ENCODE measurements around the gene PTPRG.

The PTPRG gene

GRCh38 chr3:61663356-61664104 is 102.2 kb downstream of the PTPRG start:
- DNase-seq = no peak
- Histone ChIP-seq H3K36me3 (replicated peaks) (no peaks in the 10 kb centered on the region), H3K4me3 (ENCODE audit: low read depth, low read length) (peak overlapping the region; percentile 47), H3K27me3 (replicated peaks) (no peaks in the 10 kb centered on the region), H3K27ac (peak overlapping the region; percentile 42)
- in situ Hi-C loops (cut with HindIII; ENCODE audit: low pct_ligation_motif_present, low sequenced_read_pairs) = no loop called here
- TF ChIP-seq CTCF (IDR thresholded peaks at IDR 0.05; ENCODE audit: low read depth, low read length, missing control alignments) = no peak

GRCh38 chr3:61664105-61664482 is 102.7 kb downstream of the PTPRG start:
- H3K4me3 ChIP-seq (ENCODE audit: low read depth, low read length) = peak overlapping the region; percentile 47
- peak overlapping the region; percentile 42 for H3K27ac ChIP-seq
- TF ChIP-seq CTCF (IDR thresholded peaks at IDR 0.05; ENCODE audit: low read depth, low read length, missing control alignments) = no peak
- in situ Hi-C loops (cut with HindIII; ENCODE audit: low pct_ligation_motif_present, low sequenced_read_pairs) = no loop called here
- H3K36me3 ChIP-seq (replicated peaks) = no peaks in the 10 kb centered on the region
- peak; percentile 91 for DNase-seq
- no peaks in the 10 kb centered on the region for H3K27me3 ChIP-seq (replicated peaks)

- no peak for DNase-seq
- in situ Hi-C loops (cut with HindIII; ENCODE audit: low pct_ligation_motif_present, low sequenced_read_pairs) = no loop called here
- Histone ChIP-seq H3K36me3 (replicated peaks) (no peaks in the 10 kb centered on the region), H3K4me3 (ENCODE audit: low read depth, low read length) (no peak overlapping the region), H3K27me3 (replicated peaks) (no peaks in the 10 kb centered on the region), H3K27ac (no peak overlapping the region)
- TF ChIP-seq CTCF (IDR thresholded peaks at IDR 0.05; ENCODE audit: low read depth, low read length, missing control alignments) = no peak
Observed at GRCh38 chr3:61665121-61665520, 103.8 kb downstream of the PTPRG start.

- in situ Hi-C loops (cut with HindIII; ENCODE audit: low pct_ligation_motif_present, low sequenced_read_pairs) = no loop called here
Observed at GRCh38 chr3:61665987-61666386, 104.6 kb downstream of the PTPRG start.

GRCh38 chr3:61666615-61667330 is 105.4 kb downstream of the PTPRG start:
- H3K27me3 ChIP-seq (replicated peaks) = no peaks in the 10 kb centered on the region
- TF ChIP-seq CTCF (IDR thresholded peaks at IDR 0.05; ENCODE audit: low read depth, low read length, missing control alignments) = no peak
- in situ Hi-C loops (cut with HindIII; ENCODE audit: low pct_ligation_motif_present, low sequenced_read_pairs) = no loop called here
- H3K36me3 ChIP-seq (replicated peaks) = no peaks in the 10 kb centered on the region
- no peak for DNase-seq
- H3K27ac ChIP-seq = no peak overlapping the region
- H3K4me3 ChIP-seq (ENCODE audit: low read depth, low read length) = no peak overlapping the region

More at GRCh38 chr3:61665987-61666386, 104.6 kb downstream of the PTPRG start:
- no peaks in the 10 kb centered on the region for H3K36me3 ChIP-seq (replicated peaks)
- no peak overlapping the region for H3K4me3 ChIP-seq (ENCODE audit: low read depth, low read length)
- H3K27ac ChIP-seq = no peak overlapping the region
- no peak for TF ChIP-seq CTCF (IDR thresholded peaks at IDR 0.05; ENCODE audit: low read depth, low read length, missing control alignments)
- no peak for DNase-seq
- H3K27me3 ChIP-seq (replicated peaks) = no peaks in the 10 kb centered on the region

Data from brain microvascular endothelial cell (primary cell).